HT1080 (cell line): ENCODE data around the gene TMEM121. TPM values are rescaled to one million over a fixed set of nuclear protein-coding genes. Genes with fewer than 3 reads are reported as not detected.
"Not testable (repeated sequence)": the region's sequence is repeated elsewhere in the genome, so short reads cannot be mapped to it uniquely, and the experiment has no call there.

ENCODE experiments used
- DNase-seq: peaks from one replicate; pipeline ENCODE4 v3.0.0-alpha.2; 2015; ENCODE audit warnings: low read depth
- total RNA-seq: library from RNA; depleted of rRNA; stranded (reverse); fragments of >200 nt; shearing (Covaris generic); gene quantifications from 2 replicates; pipeline ENCODE4 v1.2.3, GENCODE V29; 2014

Gene TMEM121
- total RNA-seq, 1 experiment from 2014 or later, result 4.4 TPM

DNA sequence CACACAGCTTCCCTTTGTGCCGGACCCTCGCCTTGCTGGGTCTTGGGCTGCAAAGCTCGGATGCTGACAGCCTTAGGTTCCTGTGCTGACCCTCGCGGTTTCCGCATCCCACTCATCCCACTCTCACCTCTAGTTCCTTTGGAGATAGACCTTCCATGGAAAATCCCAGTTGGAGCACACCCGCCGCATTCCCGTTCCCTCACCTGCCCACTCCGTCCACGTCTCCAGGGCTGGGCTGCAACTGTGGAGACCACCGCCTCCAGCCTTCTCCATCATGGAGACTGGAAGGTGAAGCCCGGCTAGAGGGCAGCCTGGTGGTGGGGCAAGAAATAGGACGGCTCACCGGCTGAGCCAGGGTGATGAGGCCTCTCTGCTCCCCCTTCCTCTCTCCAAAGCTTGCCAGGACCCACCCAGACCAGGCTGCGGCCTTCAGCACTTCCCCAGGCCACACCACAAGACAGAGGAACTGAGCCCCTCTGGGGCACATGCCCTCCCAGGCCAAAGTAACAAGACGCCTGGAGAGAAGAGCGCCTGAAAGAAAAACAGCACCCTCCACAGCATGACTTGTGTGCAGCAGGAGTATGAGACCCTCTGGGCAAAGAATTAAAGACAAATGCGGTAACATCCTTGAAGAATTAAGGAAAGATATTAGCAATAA lies 15.0 kb downstream of the TMEM121 start:
- no peak for DNase-seq

DNA sequence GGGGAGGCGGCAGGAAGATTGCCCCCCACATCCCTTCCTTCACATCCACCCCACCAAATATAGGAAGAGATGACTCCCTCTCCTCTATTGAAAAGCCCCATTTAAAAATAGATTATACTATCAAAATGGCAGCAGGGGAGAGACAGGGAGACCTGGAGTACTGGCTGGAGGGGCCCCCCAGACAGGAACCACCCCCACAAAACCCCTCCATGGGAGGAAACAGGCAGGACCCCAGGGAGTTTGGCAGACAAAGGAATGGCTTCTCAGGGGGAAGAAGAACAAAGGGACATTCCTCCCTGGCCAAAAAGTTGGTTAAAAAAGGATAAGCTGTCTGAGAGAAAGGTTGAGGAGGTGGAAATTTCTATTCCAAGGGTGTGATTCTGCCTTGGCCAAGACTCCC lies 19.3 kb downstream of the TMEM121 start:
- not testable (repeated sequence) for DNase-seq

DNA sequence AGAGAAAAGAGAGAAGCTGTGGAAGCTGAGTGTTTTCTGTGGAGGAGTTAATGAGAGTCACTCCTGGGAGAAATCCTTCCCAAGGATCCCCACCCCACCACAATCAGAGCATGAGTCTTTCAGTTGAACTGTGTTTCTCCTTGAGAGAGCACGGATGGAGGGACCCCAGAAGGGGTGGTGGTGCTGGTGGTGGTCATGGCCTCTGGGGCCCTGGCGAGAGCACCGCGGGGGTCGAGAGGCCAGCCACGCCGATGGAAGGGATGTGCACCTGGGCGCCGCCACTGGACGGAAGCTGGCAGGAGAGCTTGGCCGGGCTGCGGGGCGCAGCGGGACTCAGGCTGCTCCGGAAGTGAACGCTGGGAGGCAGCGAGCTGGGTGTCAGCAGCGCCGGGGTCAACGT lies 20.0 kb downstream of the TMEM121 start:
- not testable (repeated sequence) for DNase-seq

DNA sequence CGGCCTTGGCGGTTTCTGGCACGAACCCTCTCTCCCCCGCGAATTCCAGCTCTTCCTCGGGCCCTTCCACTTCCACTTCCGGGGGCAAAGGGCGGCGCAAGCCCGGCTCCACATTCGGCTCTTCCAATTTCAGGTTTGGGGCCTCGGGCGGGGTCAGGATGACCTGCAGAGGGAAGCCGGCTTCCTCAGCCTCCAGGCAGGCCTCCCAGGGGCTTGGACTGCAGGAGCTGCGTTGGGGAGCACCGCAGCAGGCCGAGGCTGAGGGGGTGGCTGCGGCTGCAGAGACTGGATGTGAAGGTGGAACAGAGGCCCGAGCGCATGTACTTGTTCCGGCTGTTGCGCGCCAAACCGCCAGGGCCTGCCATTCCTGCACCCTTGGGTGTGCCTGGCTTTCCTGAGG lies 20.7 kb downstream of the TMEM121 start:
- not testable (repeated sequence) for DNase-seq

DNA sequence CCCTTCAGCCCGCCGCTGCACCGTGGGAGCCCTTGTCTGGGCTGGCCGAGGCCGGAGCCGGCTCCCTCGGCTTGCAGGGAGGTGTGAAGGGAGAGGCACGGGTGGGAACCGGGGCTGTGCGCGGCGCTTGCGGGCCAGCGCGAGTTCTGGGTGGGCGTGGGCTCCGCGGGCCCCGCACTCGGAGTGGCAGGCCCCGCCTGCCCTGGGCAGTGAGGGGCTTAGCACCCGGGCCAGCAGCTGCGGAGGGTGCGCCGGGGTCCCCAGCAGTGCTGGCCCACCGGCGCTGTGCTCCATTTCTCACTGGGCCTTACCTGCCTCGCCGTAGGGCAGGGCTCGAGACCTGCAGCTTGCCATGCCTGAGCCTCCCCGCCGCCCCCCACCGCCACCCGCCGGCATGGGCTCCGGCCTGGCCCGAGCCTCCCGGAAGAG lies 21.4 kb downstream of the TMEM121 start:
- DNase-seq, result no peak

DNA sequence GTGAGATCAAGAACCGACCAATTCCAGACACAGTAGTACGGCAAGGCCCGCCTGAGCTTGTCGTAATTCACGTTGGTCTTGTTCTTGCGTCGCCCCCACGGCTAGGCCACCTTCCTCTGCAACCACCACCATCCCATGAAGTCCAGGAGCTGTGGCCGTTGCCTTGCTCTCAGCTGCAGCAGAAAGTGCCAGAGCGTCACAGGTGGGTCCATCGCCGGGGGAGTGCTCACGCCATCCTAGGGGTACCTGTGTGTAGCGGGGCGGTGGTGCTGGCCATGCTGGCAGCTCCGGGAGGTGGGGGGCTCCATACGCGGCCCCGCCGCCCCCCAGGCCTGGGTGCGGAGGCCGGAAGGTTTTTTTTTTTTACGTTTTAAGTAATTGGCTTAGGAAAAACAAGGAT lies 23.1 kb downstream of the TMEM121 start:
- no peak for DNase-seq

DNA sequence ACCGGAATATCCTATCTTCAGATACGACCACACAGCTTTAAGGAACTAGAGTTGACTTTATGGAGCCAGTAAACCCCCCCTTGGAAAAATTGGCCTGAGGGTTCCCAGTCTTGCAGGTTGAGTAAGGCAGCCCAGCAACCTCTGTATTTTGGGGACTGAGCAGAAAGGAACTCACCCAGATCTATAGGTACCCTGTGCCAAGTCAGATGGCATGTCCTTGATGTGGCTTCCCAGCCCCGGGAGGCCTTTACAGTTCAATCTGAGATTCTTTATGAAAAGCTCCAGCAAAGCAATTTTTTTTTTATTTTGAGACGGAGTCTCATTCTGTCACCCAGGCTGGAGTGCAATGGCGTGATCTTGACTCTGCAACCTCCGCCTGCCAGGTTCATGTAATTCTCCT lies 27.6 kb downstream of the TMEM121 start:
- no peak for DNase-seq

DNA sequence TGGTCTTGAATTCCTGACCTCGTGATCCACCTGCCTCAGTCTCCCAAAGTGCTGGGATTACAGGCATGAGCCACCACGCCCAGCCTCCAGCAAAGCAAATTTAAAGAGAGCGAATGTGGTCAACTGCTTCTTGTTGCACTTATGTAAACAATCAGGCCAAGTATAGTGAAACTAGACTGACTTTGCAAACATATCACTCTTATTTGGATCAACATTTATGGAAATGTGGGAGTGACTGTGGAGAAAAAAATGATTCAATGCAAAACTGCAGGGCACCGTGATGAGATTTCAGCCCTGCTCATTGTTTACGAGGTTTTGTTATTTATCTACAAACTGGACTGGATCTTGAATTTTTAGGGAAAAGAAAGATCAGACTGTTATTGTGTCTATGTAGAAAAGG lies 28.1 kb downstream of the TMEM121 start:
- DNase-seq, result no peak

DNA sequence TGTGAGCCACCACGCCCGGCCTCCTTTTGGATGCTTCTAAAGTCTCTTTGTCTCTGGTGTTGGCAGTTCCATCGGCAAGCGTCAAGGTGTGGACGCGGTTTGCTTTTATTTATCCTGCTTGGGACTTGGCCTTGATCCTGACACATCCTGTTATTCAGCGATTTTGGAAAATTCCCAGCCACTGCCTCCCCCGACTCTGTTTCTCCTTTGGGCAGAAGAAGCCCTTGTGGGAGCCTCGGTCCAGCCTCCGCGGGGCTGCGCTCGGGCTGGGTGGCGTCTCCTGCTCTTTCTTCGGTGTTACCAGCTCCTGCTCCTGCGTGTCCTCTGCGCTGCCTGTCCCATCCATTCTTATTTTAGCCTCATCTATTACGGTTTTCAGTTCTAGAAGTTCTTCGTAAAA lies 31.3 kb downstream of the TMEM121 start:
- DNase-seq, result not testable (repeated sequence)

DNA sequence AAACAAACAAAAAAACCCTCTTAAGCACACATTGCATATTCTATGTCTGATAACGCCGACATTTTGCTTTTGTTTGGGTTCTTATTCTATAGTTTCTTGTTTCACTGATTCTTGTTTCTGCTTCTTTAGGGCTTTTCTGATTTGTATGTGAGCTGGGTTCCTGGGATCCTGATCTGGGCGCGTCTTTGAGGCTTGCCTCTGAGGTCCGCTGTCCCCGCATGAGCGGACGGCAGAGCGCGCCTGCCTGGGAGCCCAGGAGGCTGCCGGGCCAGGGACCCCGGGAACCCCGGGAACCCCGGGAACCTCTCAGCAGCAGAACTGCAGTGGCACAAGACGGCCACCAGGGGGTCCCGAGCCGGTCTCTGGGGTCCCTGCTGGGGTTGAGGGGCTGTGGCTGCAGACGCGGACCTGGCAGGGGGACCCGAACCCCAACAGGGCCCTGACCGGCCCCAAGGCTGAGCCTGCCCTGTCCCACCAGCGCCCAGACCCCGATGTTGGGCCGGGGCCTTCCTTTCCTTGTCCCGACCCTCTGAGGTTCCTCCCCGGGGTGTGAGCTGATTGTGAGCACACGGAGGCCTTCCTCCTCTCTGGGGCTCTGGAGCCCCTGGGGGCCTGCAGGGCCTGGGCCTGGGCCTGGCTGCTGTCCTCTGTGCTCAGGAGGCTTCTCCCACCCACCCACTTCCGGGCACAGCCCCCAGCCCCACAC lies 32.2 kb downstream of the TMEM121 start:
- not testable (repeated sequence) for DNase-seq

DNA sequence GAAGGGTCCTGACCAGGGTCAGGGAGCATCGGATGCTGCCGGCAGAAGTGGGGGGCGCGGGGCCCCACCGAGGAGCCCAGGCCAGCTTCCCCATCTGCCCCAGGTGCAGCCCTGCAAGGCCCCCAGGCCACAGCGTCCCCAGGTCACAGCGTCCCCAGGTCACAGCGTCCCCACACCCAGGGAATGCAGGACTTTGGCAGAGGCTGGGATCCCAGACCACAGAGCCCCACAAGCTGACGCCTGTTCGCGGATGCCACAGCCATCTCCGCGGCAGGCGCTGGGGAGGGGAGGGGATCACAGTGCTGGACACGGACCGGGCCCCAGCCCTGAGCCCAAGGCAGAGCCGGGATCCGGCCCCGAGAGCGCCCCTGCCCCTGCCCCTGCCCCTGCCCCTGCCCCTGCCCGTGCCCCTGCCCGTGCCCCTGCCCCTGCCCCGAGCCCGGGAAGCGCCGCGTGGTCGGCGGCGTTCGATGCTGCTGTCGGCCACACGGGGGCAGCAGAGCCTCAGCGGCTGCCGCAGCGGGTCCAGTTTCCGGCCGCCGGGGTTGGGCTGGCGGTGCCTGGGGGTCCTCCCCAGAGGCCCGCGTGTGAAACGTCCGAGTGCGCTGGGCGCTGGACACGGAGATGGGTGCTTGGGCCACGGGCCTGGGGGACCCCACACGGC lies 33.1 kb downstream of the TMEM121 start:
- not testable (repeated sequence) for DNase-seq

DNA sequence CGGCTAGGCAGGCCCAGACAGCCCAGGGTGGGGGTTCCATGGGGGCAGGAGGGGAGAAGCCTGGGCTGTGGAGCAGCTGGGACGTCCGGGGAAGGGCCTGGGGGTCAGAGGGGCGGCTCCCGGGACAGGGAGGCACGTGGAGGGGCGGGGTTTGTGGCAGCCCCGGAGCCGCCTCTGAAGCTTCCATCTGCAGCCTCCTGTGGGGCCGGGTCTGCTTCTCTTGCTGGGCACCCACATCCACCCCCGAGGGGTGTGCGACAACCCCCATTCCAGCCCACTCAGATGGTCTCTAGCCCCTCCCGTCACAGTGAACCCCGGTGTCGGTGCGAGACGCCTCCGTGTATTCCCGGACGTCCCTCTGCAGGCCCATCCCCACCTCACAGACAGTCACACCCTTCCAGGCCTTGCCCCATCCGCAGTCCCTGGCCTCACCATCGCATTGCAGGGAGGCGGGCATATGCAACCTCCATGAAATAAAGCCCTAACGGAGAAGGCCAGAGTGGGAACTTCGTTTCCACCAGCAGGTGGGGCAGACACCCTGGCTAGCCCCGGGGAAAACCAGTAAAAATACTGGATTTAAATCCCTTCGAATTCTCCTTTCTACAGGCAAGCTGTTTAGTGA lies 33.8 kb downstream of the TMEM121 start:
- DNase-seq, result not testable (repeated sequence)

DNA sequence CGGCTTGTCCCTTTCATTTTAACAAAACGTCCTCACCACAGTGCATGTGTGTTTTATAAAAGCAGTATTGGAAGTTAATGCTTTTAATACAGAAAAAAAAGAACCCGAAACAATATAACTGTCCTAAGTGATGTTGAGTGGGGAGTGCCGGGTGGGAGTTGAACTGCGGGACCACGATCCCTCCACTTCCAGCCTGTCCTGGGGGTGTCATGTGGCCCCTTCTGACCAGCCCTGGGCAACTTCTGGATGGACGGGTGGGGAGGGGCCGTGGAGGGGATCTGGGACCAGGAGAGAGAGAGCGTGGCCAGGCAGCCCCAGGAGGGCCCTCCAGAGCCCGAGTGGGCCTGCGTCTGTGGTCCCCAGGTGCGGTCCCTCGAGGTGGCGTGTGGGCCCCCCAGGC lies 35.0 kb downstream of the TMEM121 start:
- DNase-seq, result not testable (repeated sequence)

DNA sequence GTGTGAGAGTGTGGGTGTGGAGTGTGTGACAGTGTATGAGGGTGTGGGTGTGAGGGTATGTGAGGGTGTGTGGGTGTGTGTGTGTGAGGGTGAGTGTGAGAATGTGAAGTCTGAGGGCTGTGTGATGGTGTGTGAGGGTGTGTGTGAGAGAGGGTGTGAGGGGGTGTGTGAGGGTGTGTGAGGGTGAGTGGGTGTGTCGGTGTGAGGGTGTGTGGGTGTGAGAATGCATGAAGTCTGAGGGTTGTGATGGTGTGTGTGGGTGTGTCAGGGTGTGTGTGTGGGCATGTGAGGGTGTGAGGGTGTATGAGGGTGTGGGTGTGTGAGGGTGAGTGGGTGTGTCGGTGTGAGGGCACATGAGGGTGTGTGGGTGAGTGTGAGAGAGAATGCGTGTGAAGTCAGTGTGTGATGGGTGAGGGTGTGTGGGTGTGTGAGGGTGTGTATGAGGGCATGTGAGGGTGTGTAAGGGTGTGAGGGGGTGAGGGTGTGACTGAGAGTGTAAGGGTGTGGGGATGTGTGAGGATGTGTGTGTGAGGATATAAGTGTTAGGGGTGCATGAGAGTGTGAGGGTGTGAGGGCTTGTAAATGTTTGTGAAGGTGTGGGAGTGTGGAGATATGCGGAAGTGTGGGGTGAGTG lies 36.4 kb downstream of the TMEM121 start:
- no peak for DNase-seq

DNA sequence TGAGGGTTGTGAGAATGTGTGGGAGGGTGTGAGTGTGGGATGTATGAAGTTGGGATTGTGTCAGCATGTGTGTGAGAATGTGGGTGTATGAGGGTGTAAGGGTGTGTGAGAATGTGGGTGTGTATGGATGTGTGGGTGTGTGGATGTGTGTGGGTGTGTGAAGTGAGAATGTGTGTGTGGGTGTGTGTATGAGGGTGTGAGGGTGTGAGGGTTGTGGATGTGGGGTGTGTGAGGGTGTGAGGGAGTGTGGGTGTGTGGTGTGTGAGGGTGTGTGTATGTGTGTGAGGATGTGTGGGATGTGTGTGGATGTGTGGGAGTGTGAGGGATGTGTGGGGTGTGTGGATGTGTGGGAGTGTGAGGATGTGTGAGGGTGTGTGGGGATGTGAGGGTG lies 37.0 kb downstream of the TMEM121 start:
- DNase-seq, result no peak

DNA sequence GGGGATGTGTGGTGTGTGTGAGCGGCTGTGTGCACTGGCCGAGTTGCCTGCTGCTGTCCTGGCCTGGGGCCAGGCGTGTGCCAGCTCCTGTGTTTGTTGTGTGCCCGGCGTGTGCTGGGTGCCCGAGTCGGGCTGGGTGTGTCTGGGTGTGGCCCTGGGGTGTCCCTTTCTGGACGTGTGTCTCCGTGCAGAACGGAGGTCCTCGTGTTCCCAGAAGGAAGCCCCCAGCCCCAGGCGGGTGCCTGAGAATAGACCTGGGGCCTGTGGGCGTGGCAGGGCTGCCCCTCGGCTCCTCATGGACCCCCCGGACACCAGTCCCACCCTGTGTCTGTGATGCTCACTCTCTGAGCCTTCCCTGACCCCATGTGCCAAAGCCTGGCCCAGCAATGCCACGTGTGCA lies 38.2 kb downstream of the TMEM121 start:
- not testable (repeated sequence) for DNase-seq

DNA sequence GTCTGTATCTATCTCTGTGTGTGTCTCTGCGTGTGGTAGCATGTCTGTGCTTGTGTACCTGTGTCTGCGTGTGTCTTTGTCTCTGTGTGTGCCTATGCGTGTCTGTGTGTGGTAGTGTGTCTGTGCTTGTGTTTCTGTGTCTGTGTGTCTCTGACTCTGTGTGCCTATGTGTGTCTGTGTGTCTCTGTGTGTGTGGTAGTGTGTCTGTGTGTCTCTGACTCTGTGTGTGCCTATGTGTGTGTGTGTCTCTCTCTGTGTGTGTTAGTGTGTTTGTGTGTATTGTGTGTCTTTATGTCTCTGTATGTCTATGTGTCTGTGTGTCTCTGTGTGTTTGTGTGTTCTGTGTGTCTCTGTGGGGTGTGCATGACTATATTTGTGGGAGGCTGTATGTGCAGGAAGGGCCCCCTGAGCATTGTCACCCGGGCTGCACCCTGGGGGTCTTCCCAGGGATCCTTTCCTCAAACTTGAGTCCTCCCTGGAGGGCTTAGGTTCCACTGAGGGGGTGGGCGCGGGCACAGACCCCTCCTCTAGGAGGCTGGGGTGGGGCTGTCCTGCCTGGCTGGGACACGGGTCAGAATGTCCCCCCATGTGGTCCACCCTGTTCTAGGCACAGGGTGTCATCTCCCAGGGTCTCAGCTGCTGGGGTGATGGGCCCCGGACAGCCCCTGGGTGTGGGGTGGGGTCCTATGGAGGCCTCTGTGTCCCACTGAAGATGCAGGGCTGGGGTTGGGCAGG lies 39.0 kb downstream of the TMEM121 start:
- not testable (repeated sequence) for DNase-seq

DNA sequence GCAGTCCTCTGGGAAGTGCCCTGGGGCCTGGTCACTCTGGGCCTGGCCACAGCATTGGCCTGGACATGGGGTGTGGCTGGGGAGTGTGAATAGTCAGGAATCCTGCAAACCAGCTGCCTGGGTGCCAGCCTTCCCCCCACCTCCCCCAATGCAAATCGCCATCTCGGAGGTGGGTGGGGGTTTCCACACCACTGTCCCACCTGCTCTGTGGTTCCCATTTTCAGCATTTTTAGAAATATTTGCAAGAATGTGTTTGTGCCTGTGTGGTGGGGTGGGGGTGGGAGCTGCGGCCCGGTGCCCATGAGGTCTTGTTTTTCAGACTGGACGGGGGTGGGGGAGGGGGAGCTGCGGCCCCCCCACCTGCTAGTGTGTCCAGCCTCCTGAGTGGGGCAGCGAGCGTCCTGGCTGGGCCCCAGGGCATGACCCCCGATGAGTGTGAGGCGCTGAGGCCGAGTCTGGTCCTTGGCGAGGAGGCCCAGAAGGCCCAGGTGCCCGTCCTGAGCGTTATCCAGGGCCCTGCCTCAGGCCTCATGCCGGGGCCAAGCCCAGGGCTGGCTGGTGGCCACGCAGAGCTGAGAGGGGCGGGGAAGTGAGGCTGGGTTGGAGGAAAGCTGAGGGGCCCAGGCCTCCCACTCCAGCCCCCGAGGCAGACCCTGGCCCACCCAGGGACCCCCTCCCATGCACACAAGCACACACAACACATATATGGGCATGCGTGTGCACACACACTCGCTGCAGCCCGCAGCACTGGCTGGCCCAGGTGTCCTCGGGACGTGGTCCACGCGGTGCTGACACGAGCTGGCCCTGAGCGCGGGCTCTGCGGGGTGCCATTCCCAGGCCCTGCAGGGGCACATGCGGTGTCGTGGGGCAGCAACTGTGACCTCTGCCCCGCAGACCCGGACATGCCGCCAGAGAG lies 40.1 kb downstream of the TMEM121 start:
- DNase-seq, result not testable (repeated sequence)
